ENCODE data around the gene DUS1L.

Gene DUS1L

GRCh38 chr17:82008258-82008940 lies 57.2 kb downstream of the DUS1L start:
- intact Hi-C loops (cut with DNase I; ENCODE audit: low total_unique reads) = no loop called here

More at GRCh38 chr17:82008258-82008940, 57.2 kb downstream of the DUS1L start:
- Histone ChIP-seq H3K4me1 (peaks cover 5 to 64% (median 43%) of the 10 kb centered on the region in 4 donors), H3K4me3 (no peak overlapping the region), H3K27me3 (no peaks in the 10 kb centered on the region), H3K27ac (no peak overlapping the region), H3K36me3 (peaks cover 0 to 29% (median 10%) of the 10 kb centered on the region in 3 donors), H3K9me3 (no peaks in the 10 kb centered on the region)
- no peak for TF ChIP-seq CTCF (IDR thresholded peaks at IDR 0.05)
- no peak for DNase-seq

All from tibial artery (tissue), 4 donors.